ENCODE data around the gene TLCD3B.

TLCD3B gene

GRCh38 chr16:30004811-30005242 lies 26.2 kb downstream of the TLCD3B start:
- WGBS = 77% methylated on average over 6 of the region's 11 CpGs
- H3K4me2 ChIP-seq (ENCODE audit: low read length, poor library complexity, severe bottlenecking) = no peak overlapping the region
- no peak overlapping the region for H4K91ac ChIP-seq (ENCODE audit: low read length)

GRCh38 chr16:30004424-30004776 lies 26.7 kb downstream of the TLCD3B start:
- Histone ChIP-seq H3K4ac (ENCODE audit: low read depth in 1 of 2, low read length in 2 of 2) (no peak overlapping the region), H3K4me2 (ENCODE audit: low read length, poor library complexity, severe bottlenecking) (no peak overlapping the region), H2AK5ac (ENCODE audit: low read length, severe bottlenecking) (no peak overlapping the region), H2AFZ (ENCODE audit: low read depth, low read length) (no peak overlapping the region), H3K79me1 (replicated peaks; ENCODE audit: low read length, poor library complexity, severe bottlenecking) (peaks cover 21% of the 10 kb centered on the region), H2BK12ac (ENCODE audit: low read length in 2 of 2) (no peak overlapping the region), H4K8ac (ENCODE audit: low read length) (no peak overlapping the region), H3K27ac (ENCODE audit: low read length, poor library complexity, severe bottlenecking) (no peak overlapping the region), H3K9ac (ENCODE audit: low read length) (no peak overlapping the region), H2BK5ac (ENCODE audit: low read depth, low read length, poor library complexity, severe bottlenecking) (no peak overlapping the region), H4K91ac (ENCODE audit: low read length) (no peak overlapping the region), H3K18ac (ENCODE audit: low read depth in 1 of 2, low read length in 2 of 2) (no peak overlapping the region), H3K14ac (ENCODE audit: low read length in 2 of 2) (no peak overlapping the region), H3K4me1 (ENCODE audit: control insufficient read depth, insufficient read depth, low read depth, low read length) (peaks cover 2% of the 10 kb centered on the region), H3K9me3 (ENCODE audit: control insufficient read depth, low read length) (no peaks in the 10 kb centered on the region), H2BK120ac (ENCODE audit: low read depth, low read length) (no peak overlapping the region), H2BK15ac (ENCODE audit: low read depth, poor library complexity, severe bottlenecking) (no peak overlapping the region), H3K36me3 (ENCODE audit: control insufficient read depth in 1 of 2, insufficient read depth in 2 of 2, low read depth in 1 of 2, low read length in 2 of 2) (peaks cover 28 to 72% of the 10 kb centered on the region in 2 experiments), H3K27me3 (ENCODE audit: control insufficient read depth in 1 of 2, insufficient read depth in 1 of 2, low read length in 2 of 2) (peaks cover 5 to 23% of the 10 kb centered on the region in 2 experiments), H3K4me3 (ENCODE audit: insufficient read depth in 1 of 2, low read depth in 1 of 2, low read length in 2 of 2) (no peak overlapping the region), H3K23ac (ENCODE audit: low read length in 2 of 2) (no peak overlapping the region)
- 96% methylated on average over 19 of the region's 19 CpGs for WGBS
- DNase-seq = no peak

More at GRCh38 chr16:30004811-30005242, 26.2 kb downstream of the TLCD3B start:
- peaks cover 10 to 27% of the 10 kb centered on the region in 2 experiments for H3K27me3 ChIP-seq (ENCODE audit: control insufficient read depth in 1 of 2, insufficient read depth in 1 of 2, low read length in 2 of 2)
- H4K8ac ChIP-seq (ENCODE audit: low read length) = no peak overlapping the region
- H2BK12ac ChIP-seq (ENCODE audit: low read length in 2 of 2) = no peak overlapping the region
- no peak overlapping the region for H2BK120ac ChIP-seq (ENCODE audit: low read depth, low read length)
- H2BK15ac ChIP-seq (ENCODE audit: low read depth, poor library complexity, severe bottlenecking) = no peak overlapping the region
- no peak overlapping the region for H2BK5ac ChIP-seq (ENCODE audit: low read depth, low read length, poor library complexity, severe bottlenecking)
- peaks cover 2% of the 10 kb centered on the region for H3K4me1 ChIP-seq (ENCODE audit: control insufficient read depth, insufficient read depth, low read depth, low read length)
- DNase-seq = no peak
- H2AFZ ChIP-seq (ENCODE audit: low read depth, low read length) = no peak overlapping the region
- H3K4ac ChIP-seq (ENCODE audit: low read depth in 1 of 2, low read length in 2 of 2) = no peak overlapping the region
- no peak overlapping the region for H3K27ac ChIP-seq (ENCODE audit: low read length, poor library complexity, severe bottlenecking)
- H3K9ac ChIP-seq (ENCODE audit: low read length) = no peak overlapping the region
- no peak overlapping the region for H2AK5ac ChIP-seq (ENCODE audit: low read length, severe bottlenecking)
- no peak overlapping the region for H3K23ac ChIP-seq (ENCODE audit: low read length in 2 of 2)
- H3K4me3 ChIP-seq (ENCODE audit: insufficient read depth in 1 of 2, low read depth in 1 of 2, low read length in 2 of 2) = no peak overlapping the region
- no peak overlapping the region for H3K18ac ChIP-seq (ENCODE audit: low read depth in 1 of 2, low read length in 2 of 2)
- H3K36me3 ChIP-seq (ENCODE audit: control insufficient read depth in 1 of 2, insufficient read depth in 2 of 2, low read depth in 1 of 2, low read length in 2 of 2) = peaks cover 24 to 70% of the 10 kb centered on the region in 2 experiments
- H3K9me3 ChIP-seq (ENCODE audit: control insufficient read depth, low read length) = no peaks in the 10 kb centered on the region
- H3K14ac ChIP-seq (ENCODE audit: low read length in 2 of 2) = no peak overlapping the region
- H3K79me1 ChIP-seq (replicated peaks; ENCODE audit: low read length, poor library complexity, severe bottlenecking) = peaks cover 18% of the 10 kb centered on the region

- H2AFZ ChIP-seq (ENCODE audit: low read depth, low read length) = no peak overlapping the region
- H3K14ac ChIP-seq (ENCODE audit: low read length in 2 of 2) = no peak overlapping the region
- H3K4me2 ChIP-seq (ENCODE audit: low read length, poor library complexity, severe bottlenecking) = no peak overlapping the region
- H3K27me3 ChIP-seq (ENCODE audit: control insufficient read depth in 1 of 2, insufficient read depth in 1 of 2, low read length in 2 of 2) = peaks cover 0 to 17% of the 10 kb centered on the region in 2 experiments
- no peak overlapping the region for H3K27ac ChIP-seq (ENCODE audit: low read length, poor library complexity, severe bottlenecking)
- no peak overlapping the region for H2BK12ac ChIP-seq (ENCODE audit: low read length in 2 of 2)
- H4K8ac ChIP-seq (ENCODE audit: low read length) = no peak overlapping the region
- H4K91ac ChIP-seq (ENCODE audit: low read length) = no peak overlapping the region
- no peaks in the 10 kb centered on the region for H3K9me3 ChIP-seq (ENCODE audit: control insufficient read depth, low read length)
- H2BK5ac ChIP-seq (ENCODE audit: low read depth, low read length, poor library complexity, severe bottlenecking) = no peak overlapping the region
- H3K4me1 ChIP-seq (ENCODE audit: control insufficient read depth, insufficient read depth, low read depth, low read length) = peaks cover 2% of the 10 kb centered on the region
- H3K36me3 ChIP-seq (ENCODE audit: control insufficient read depth in 1 of 2, insufficient read depth in 2 of 2, low read depth in 1 of 2, low read length in 2 of 2) = peaks cover 33 to 72% of the 10 kb centered on the region in 2 experiments
- H3K9ac ChIP-seq (ENCODE audit: low read length) = no peak overlapping the region
- peaks cover 24% of the 10 kb centered on the region for H3K79me1 ChIP-seq (replicated peaks; ENCODE audit: low read length, poor library complexity, severe bottlenecking)
- H2BK15ac ChIP-seq (ENCODE audit: low read depth, poor library complexity, severe bottlenecking) = no peak overlapping the region
- no peak overlapping the region for H2BK120ac ChIP-seq (ENCODE audit: low read depth, low read length)
- DNase-seq = no peak
- H3K4ac ChIP-seq (ENCODE audit: low read depth in 1 of 2, low read length in 2 of 2) = no peak overlapping the region
- H2AK5ac ChIP-seq (ENCODE audit: low read length, severe bottlenecking) = no peak overlapping the region
- H3K23ac ChIP-seq (ENCODE audit: low read length in 2 of 2) = no peak overlapping the region
- no peak overlapping the region for H3K4me3 ChIP-seq (ENCODE audit: insufficient read depth in 1 of 2, low read depth in 1 of 2, low read length in 2 of 2)
- no peak overlapping the region for H3K18ac ChIP-seq (ENCODE audit: low read depth in 1 of 2, low read length in 2 of 2)
- WGBS = 95% methylated on average over 14 of the region's 17 CpGs
These were observed 27.2 kb downstream of the TLCD3B start for GRCh38 chr16:30003670-30004423.

GRCh38 chr16:30002614-30003346 lies 28.3 kb downstream of the TLCD3B start:
- no peak overlapping the region for H2AFZ ChIP-seq (ENCODE audit: low read depth, low read length)
- no peak overlapping the region for H3K23ac ChIP-seq (ENCODE audit: low read length in 2 of 2)
- H2BK12ac ChIP-seq (ENCODE audit: low read length in 2 of 2) = no peak overlapping the region
- no peak overlapping the region for H3K4me2 ChIP-seq (ENCODE audit: low read length, poor library complexity, severe bottlenecking)
- H4K8ac ChIP-seq (ENCODE audit: low read length) = no peak overlapping the region
- H3K14ac ChIP-seq (ENCODE audit: low read length in 2 of 2) = no peak overlapping the region
- peaks cover 34 to 72% of the 10 kb centered on the region in 2 experiments for H3K36me3 ChIP-seq (ENCODE audit: control insufficient read depth in 1 of 2, insufficient read depth in 2 of 2, low read depth in 1 of 2, low read length in 2 of 2)
- peaks cover 24% of the 10 kb centered on the region for H3K79me1 ChIP-seq (replicated peaks; ENCODE audit: low read length, poor library complexity, severe bottlenecking)
- H3K9me3 ChIP-seq (ENCODE audit: control insufficient read depth, low read length) = no peaks in the 10 kb centered on the region
- DNase-seq = no peak
- H3K27me3 ChIP-seq (ENCODE audit: control insufficient read depth in 1 of 2, insufficient read depth in 1 of 2, low read length in 2 of 2) = peaks cover 0 to 8% of the 10 kb centered on the region in 2 experiments
- no peak overlapping the region for H3K4ac ChIP-seq (ENCODE audit: low read depth in 1 of 2, low read length in 2 of 2)
- H3K9ac ChIP-seq (ENCODE audit: low read length) = no peak overlapping the region
- H4K91ac ChIP-seq (ENCODE audit: low read length) = no peak overlapping the region
- H2BK5ac ChIP-seq (ENCODE audit: low read depth, low read length, poor library complexity, severe bottlenecking) = no peak overlapping the region
- no peak overlapping the region for H3K4me3 ChIP-seq (ENCODE audit: insufficient read depth in 1 of 2, low read depth in 1 of 2, low read length in 2 of 2)
- no peak overlapping the region for H2AK5ac ChIP-seq (ENCODE audit: low read length, severe bottlenecking)
- H3K18ac ChIP-seq (ENCODE audit: low read depth in 1 of 2, low read length in 2 of 2) = no peak overlapping the region
- WGBS = 92% methylated on average over 19 of the region's 19 CpGs
- no peak overlapping the region for H3K27ac ChIP-seq (ENCODE audit: low read length, poor library complexity, severe bottlenecking)
- H2BK120ac ChIP-seq (ENCODE audit: low read depth, low read length) = no peak overlapping the region
- peaks cover 2% of the 10 kb centered on the region for H3K4me1 ChIP-seq (ENCODE audit: control insufficient read depth, insufficient read depth, low read depth, low read length)
- H2BK15ac ChIP-seq (ENCODE audit: low read depth, poor library complexity, severe bottlenecking) = no peak overlapping the region
